ENCODE results near the gene SESN1. TPM values are rescaled to one million over a fixed set of nuclear protein-coding genes. Genes with fewer than 3 reads are reported as not detected.

Gene SESN1
- polyA plus RNA-seq, 1 donor (not counting 4 experiments of a cell fraction or from before 2014, with no cell fraction given), result 21.4 TPM

- Histone ChIP-seq H3K27me3 (ENCODE audit: control insufficient read depth, extremely low read depth, insufficient read depth, low read length) (no peaks in the 10 kb centered on the region), H3K79me2 (ENCODE audit: control insufficient read depth, insufficient read depth, low read length) (no peaks in the 10 kb centered on the region), H3K4me3 (ENCODE audit: control insufficient read depth in 2 of 3, extremely low read depth in 1 of 3, insufficient read depth in 2 of 3, low read depth in 1 of 3, low read length in 3 of 3) (no peak overlapping the region), H3K4me2 (ENCODE audit: control insufficient read depth, extremely low read depth, insufficient read depth, low read depth, low read length) (no peak overlapping the region), H3K9me1 (ENCODE audit: control insufficient read depth, extremely low read depth, insufficient read depth, low read length) (no peaks in the 10 kb centered on the region), H4K20me1 (ENCODE audit: control insufficient read depth, extremely low read depth, insufficient read depth, low read length) (no peaks in the 10 kb centered on the region), H3K27ac (ENCODE audit: control insufficient read depth, insufficient read depth, low read length) (no peak overlapping the region), H3K4me1 (ENCODE audit: control insufficient read depth, extremely low read depth, insufficient read depth, low read length) (no peaks in the 10 kb centered on the region), H3K9me3 (ENCODE audit: control insufficient read depth, low read depth, low read length) (no peaks in the 10 kb centered on the region), H3K36me3 (ENCODE audit: control insufficient read depth in 2 of 2, extremely low read depth in 1 of 2, insufficient read depth in 2 of 2, low read length in 2 of 2) (no peaks in the 10 kb centered on the region), H2AFZ (ENCODE audit: control insufficient read depth, low read length) (no peak overlapping the region), H3K9ac (ENCODE audit: control insufficient read depth, extremely low read depth, insufficient read depth, low read length) (no peak overlapping the region)
- dilution Hi-C loops (cut with MboI; ENCODE audit: extremely low pct_ligation_motif_present, low sequenced_read_pairs), result no loop called here
- DNase-seq (ENCODE audit: low read depth, low spot score) (no peak), FAIRE-seq (no peak)
- TF ChIP-seq CTCF (optimal IDR thresholded peaks at IDR 0.05 in 1 of 3, IDR thresholded peaks at IDR 0.05 in 1 of 3, conservative IDR thresholded peaks at IDR 0.05 in 1 of 3; ENCODE audit: extremely low read depth in 1 of 3, insufficient read depth in 2 of 3, low read length in 3 of 3), result no peak
- TF ChIP-seq EZH2 (IDR thresholded peaks at IDR 0.05; ENCODE audit: low read length), result no peak
Measured at GRCh38 chr6:109058620-109059019, 36.0 kb downstream of the SESN1 start.

GRCh38 chr6:109056661-109057060 is 38.0 kb downstream of the SESN1 start:
- Histone ChIP-seq H3K4me3 (ENCODE audit: control insufficient read depth in 2 of 3, extremely low read depth in 1 of 3, insufficient read depth in 2 of 3, low read depth in 1 of 3, low read length in 3 of 3) (no peak overlapping the region), H3K9me3 (ENCODE audit: control insufficient read depth, low read depth, low read length) (no peaks in the 10 kb centered on the region), H3K4me2 (ENCODE audit: control insufficient read depth, extremely low read depth, insufficient read depth, low read depth, low read length) (no peak overlapping the region), H2AFZ (ENCODE audit: control insufficient read depth, low read length) (no peak overlapping the region), H4K20me1 (ENCODE audit: control insufficient read depth, extremely low read depth, insufficient read depth, low read length) (no peaks in the 10 kb centered on the region), H3K27ac (ENCODE audit: control insufficient read depth, insufficient read depth, low read length) (no peak overlapping the region), H3K9me1 (ENCODE audit: control insufficient read depth, extremely low read depth, insufficient read depth, low read length) (no peaks in the 10 kb centered on the region), H3K9ac (ENCODE audit: control insufficient read depth, extremely low read depth, insufficient read depth, low read length) (no peak overlapping the region), H3K36me3 (ENCODE audit: control insufficient read depth in 2 of 2, extremely low read depth in 1 of 2, insufficient read depth in 2 of 2, low read length in 2 of 2) (no peaks in the 10 kb centered on the region), H3K27me3 (ENCODE audit: control insufficient read depth, extremely low read depth, insufficient read depth, low read length) (no peaks in the 10 kb centered on the region), H3K4me1 (ENCODE audit: control insufficient read depth, extremely low read depth, insufficient read depth, low read length) (peaks cover under 1% of the 10 kb centered on the region), H3K79me2 (ENCODE audit: control insufficient read depth, insufficient read depth, low read length) (no peaks in the 10 kb centered on the region)
- dilution Hi-C loops (cut with MboI; ENCODE audit: extremely low pct_ligation_motif_present, low sequenced_read_pairs), result no loop called here
- no peak for DNase-seq (ENCODE audit: low read depth, low spot score)
- FAIRE-seq, result no peak
- TF ChIP-seq CTCF (optimal IDR thresholded peaks at IDR 0.05 in 1 of 3, IDR thresholded peaks at IDR 0.05 in 1 of 3, conservative IDR thresholded peaks at IDR 0.05 in 1 of 3; ENCODE audit: extremely low read depth in 1 of 3, insufficient read depth in 2 of 3, low read length in 3 of 3) (no peak), EZH2 (IDR thresholded peaks at IDR 0.05; ENCODE audit: low read length) (no peak)

Measured in keratinocyte (primary cell).